ENCODE data around the gene HEMGN.

DNA sequence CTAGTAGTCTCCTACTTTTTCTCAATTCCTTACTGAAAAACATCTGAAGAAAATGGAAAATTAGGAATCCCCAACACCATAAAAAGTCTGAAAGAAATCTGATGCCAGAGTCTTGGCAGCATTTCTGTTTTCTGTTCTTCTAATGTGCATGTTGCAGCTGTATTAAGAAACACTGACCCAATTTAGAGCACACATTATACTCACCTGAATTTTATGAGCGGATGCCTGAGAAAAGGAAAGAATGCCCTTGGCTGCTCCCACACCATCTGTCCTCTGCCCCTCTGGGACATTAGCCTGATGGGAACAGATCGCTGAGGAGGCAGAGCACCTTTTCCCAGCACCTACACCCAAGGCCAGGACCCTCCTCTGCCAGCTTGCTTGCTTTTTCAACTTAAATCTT lies 31.0 kb upstream of the HEMGN start:
- TF ChIP-seq, protein P1, sequence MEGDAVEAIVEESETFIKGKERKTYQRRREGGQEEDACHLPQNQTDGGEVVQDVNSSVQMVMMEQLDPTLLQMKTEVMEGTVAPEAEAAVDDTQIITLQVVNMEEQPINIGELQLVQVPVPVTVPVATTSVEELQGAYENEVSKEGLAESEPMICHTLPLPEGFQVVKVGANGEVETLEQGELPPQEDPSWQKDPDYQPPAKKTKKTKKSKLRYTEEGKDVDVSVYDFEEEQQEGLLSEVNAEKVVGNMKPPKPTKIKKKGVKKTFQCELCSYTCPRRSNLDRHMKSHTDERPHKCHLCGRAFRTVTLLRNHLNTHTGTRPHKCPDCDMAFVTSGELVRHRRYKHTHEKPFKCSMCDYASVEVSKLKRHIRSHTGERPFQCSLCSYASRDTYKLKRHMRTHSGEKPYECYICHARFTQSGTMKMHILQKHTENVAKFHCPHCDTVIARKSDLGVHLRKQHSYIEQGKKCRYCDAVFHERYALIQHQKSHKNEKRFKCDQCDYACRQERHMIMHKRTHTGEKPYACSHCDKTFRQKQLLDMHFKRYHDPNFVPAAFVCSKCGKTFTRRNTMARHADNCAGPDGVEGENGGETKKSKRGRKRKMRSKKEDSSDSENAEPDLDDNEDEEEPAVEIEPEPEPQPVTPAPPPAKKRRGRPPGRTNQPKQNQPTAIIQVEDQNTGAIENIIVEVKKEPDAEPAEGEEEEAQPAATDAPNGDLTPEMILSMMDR (IDR thresholded peaks at IDR 0.05) = no peak
- TF ChIP-seq POLR2A (IDR thresholded peaks at IDR 0.05) = no peak

All from uterus (tissue), 2 donors.